A673 (cell line): ENCODE measurements around the gene GET4. TPM values are rescaled to one million over a fixed set of nuclear protein-coding genes. Genes with fewer than 3 reads are reported as not detected.
A peak's percentile ranks its signal among the peaks of the same experiment; 100 is the strongest.

Source experiments
- BruUV-seq: library from RNA; stranded (reverse); fragments of 400-500 nt; replicated peaks from 2 replicates; lab custom pipeline; 2021; lab: Mats Ljungman, UMichigan
- CTCF ChIA-PET: fragments of 300-600 bp; sonication (Branson Sonifier 250); formaldehyde crosslinking; loops from one replicate; lab custom pipeline; 2022; ENCODE audit warnings: antibody characterized with exemption; lab: Charles Lee
- POLR2A ChIA-PET: fragments of 300-600 bp; sonication (Branson Sonifier 250); formaldehyde crosslinking; loops from one replicate; lab custom pipeline; 2022; ENCODE audit warnings: antibody characterized with exemption; ENCODE audit not compliant: low non-redundant PET; lab: Charles Lee
- DNase-seq: peaks from one replicate; pipeline ENCODE4 v3.0.0-alpha.2; 2015; ENCODE audit warnings: low spot score
- H3K27ac ChIP-seq: fragments of 200-600 bp; sonication (generic); 2 replicates; pipeline ENCODE4 v1.5.1; 2016; ENCODE audit warnings: mixed run types, low read depth, mild to moderate bottlenecking, mixed read lengths, antibody characterized with exemption, low read length; ENCODE audit not compliant: poor library complexity, severe bottlenecking
- H3K27me3 ChIP-seq: fragments of 200-600 bp; sonication (generic); replicated peaks from 2 replicates; pipeline ENCODE4 v1.6.1; 2017; ENCODE audit warnings: mixed run types, low read depth, mild to moderate bottlenecking, mixed read lengths, antibody characterized with exemption, low read length; ENCODE audit not compliant: insufficient read depth, poor library complexity
- H3K36me3 ChIP-seq: fragments of 200-600 bp; sonication (generic); 2 replicates; pipeline ENCODE4 v1.6.1; 2016; ENCODE audit warnings: mixed run types, mild to moderate bottlenecking, mixed read lengths, antibody characterized with exemption, low read length; ENCODE audit not compliant: insufficient read depth, poor library complexity, severe bottlenecking
- H3K4me1 ChIP-seq: fragments of 200-600 bp; sonication (generic); 2 replicates; pipeline ENCODE4 v1.6.1; 2017; ENCODE audit warnings: mixed run types, mild to moderate bottlenecking, mixed read lengths, antibody characterized with exemption, low read length; ENCODE audit not compliant: insufficient read depth, poor library complexity, severe bottlenecking
- H3K4me3 ChIP-seq: fragments of 200-600 bp; sonication (generic); 2 replicates; pipeline ENCODE4 v1.5.1; 2016; ENCODE audit warnings: low read depth, mixed run types, mild to moderate bottlenecking, mixed read lengths, low read length; ENCODE audit not compliant: poor library complexity, severe bottlenecking
- H3K9me3 ChIP-seq: fragments of 200-600 bp; sonication (generic); 2 replicates; pipeline ENCODE4 v1.6.1; 2016; ENCODE audit warnings: mixed run types, low read depth, mild to moderate bottlenecking, mixed read lengths, antibody characterized with exemption, low read length; ENCODE audit not compliant: poor library complexity, severe bottlenecking
- EZH2 ChIP-seq: fragments of 200-600 bp; sonication (generic); IDR thresholded peaks from 2 replicates; pipeline ENCODE4 v1.6.1; 2017; ENCODE audit warnings: borderline replicate concordance, low read depth, mild to moderate bottlenecking, mixed read lengths, antibody characterized with exemption, low read length; ENCODE audit not compliant: poor library complexity, severe bottlenecking
- intact Hi-C: fragments of 100-400 bp; cut with micrococcal nuclease; formaldehyde crosslinking; loops from one replicate; pipeline ENCODE4 v1.10.0; 2022; ENCODE audit not compliant: unreplicated experiment
- total RNA-seq: library from RNA; stranded (reverse); gene quantifications from 2 replicates; pipeline ENCODE4 v1.2.3, GENCODE V29; 2021
- TF ChIP-seq, protein P1 (sequence below): fragments of 300-800, 200-600 bp; sonication (generic); conservative IDR thresholded peaks from 2 replicates; pipeline ENCODE4 v1.5.1; 2017; ENCODE audit warnings: low read depth, mild to moderate bottlenecking, antibody characterized with exemption, low read length, moderate library complexity, mixed read lengths

GET4 gene
- total RNA-seq, 1 experiment from 2014 or later, result 49.7 TPM

DNA sequence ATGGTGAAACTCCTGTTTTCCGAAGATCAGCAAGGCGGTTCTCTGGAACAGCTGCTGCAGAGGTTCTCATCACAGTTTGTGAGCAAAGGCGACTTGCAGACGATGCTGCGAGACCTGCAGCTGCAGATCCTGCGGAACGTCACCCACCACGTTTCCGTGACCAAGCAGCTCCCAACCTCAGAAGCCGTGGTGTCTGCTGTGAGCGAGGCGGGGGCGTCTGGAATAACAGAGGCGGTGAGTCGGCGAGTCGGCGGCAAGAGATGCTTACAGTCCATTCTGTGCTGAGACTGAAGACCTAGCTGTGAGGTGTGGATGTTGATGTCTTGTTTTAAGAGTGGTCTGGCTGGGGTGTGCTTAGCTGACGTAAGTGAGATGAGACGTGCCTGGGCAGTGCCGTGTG, 16.2 kb upstream of the GET4 start:
- Histone ChIP-seq H3K27me3 (no peaks in the 10 kb centered on the region), H3K4me3 (no peak overlapping the region), H3K4me1 (peaks cover 12% of the 10 kb centered on the region), H3K27ac (no peak overlapping the region), H3K36me3 (peaks cover 76% of the 10 kb centered on the region), H3K9me3 (no peaks in the 10 kb centered on the region)
- no peak for DNase-seq
- BruUV-seq, result no TSS peak
- TF ChIP-seq, protein P1, sequence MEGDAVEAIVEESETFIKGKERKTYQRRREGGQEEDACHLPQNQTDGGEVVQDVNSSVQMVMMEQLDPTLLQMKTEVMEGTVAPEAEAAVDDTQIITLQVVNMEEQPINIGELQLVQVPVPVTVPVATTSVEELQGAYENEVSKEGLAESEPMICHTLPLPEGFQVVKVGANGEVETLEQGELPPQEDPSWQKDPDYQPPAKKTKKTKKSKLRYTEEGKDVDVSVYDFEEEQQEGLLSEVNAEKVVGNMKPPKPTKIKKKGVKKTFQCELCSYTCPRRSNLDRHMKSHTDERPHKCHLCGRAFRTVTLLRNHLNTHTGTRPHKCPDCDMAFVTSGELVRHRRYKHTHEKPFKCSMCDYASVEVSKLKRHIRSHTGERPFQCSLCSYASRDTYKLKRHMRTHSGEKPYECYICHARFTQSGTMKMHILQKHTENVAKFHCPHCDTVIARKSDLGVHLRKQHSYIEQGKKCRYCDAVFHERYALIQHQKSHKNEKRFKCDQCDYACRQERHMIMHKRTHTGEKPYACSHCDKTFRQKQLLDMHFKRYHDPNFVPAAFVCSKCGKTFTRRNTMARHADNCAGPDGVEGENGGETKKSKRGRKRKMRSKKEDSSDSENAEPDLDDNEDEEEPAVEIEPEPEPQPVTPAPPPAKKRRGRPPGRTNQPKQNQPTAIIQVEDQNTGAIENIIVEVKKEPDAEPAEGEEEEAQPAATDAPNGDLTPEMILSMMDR, result no peak
- TF ChIP-seq EZH2, result no peak
- intact Hi-C loops, result no loop called here
- ChIA-PET POLR2A (no interaction called here), CTCF (no interaction called here)

DNA sequence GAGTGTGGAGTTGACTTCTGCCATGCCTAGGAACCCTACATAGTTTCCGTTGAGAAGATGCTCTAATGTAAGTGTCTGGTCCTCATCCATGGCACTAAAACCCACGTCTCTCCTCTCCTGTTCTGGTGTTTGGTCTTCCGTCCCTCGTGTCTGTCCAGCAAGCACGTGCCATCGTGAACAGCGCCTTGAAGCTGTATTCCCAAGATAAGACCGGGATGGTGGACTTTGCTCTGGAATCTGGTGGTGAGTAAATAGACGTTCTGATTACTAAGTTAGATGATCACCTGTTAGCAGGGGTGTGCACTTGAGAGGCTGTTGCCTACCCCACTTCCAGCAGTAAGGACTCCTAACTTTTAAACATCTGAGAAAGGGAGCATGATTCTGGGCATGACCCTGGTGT, 15.1 kb upstream of the GET4 start:
- ChIA-PET CTCF (no interaction called here), POLR2A (no interaction called here)
- Histone ChIP-seq H3K36me3 (peaks cover 78% of the 10 kb centered on the region), H3K27ac (peak overlapping the region; percentile 14), H3K4me3 (no peak overlapping the region), H3K4me1 (peaks cover 12% of the 10 kb centered on the region), H3K27me3 (no peaks in the 10 kb centered on the region), H3K9me3 (no peaks in the 10 kb centered on the region)
- TF ChIP-seq, protein P1, result no peak
- no peak for TF ChIP-seq EZH2
- intact Hi-C loops, result no loop called here
- BruUV-seq, result no TSS peak
- DNase-seq, result no peak

DNA sequence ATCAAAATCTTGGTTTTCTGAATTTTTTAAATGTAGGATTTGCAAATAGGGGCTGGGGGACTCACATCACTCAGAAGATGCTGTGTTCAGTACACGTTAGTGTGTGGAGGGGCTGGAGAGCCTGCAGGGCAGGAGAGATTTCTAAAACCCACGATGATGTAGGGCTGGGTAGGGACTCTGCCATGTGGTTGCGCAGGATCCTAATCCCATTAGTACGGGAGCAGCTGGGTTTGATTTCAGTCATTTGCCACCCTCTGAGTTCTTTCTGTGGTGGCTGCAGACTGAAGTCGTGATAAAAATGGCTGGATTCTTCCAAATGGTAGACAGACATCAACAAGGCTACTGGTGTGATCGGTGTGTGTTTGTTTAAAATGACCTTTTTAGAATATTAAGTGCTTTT, 14.2 kb upstream of the GET4 start:
- CTCF ChIA-PET, result no interaction called here
- intact Hi-C loops, result no loop called here
- no TSS peak for BruUV-seq

More for the DNA sequence above, 14.2 kb upstream of the GET4 start:
- Histone ChIP-seq H3K9me3 (no peaks in the 10 kb centered on the region), H3K4me1 (peaks cover 12% of the 10 kb centered on the region), H3K27ac (no peak overlapping the region), H3K4me3 (no peak overlapping the region), H3K36me3 (peaks cover 74% of the 10 kb centered on the region), H3K27me3 (no peaks in the 10 kb centered on the region)
- POLR2A ChIA-PET, result no interaction called here
- TF ChIP-seq EZH2, result no peak
- TF ChIP-seq, protein P1, result no peak
- DNase-seq, result peak; percentile 88
